ENCODE data around the gene PRPF39. TPM values are rescaled to one million over a fixed set of nuclear protein-coding genes. Genes with fewer than 3 reads are reported as not detected.
"Not testable (repeated sequence)": the region's sequence is repeated elsewhere in the genome, so short reads cannot be mapped to it uniquely, and the experiment has no call there.

The PRPF39 gene
- polyA plus RNA-seq, 1 donor = 59.8 TPM

DNA sequence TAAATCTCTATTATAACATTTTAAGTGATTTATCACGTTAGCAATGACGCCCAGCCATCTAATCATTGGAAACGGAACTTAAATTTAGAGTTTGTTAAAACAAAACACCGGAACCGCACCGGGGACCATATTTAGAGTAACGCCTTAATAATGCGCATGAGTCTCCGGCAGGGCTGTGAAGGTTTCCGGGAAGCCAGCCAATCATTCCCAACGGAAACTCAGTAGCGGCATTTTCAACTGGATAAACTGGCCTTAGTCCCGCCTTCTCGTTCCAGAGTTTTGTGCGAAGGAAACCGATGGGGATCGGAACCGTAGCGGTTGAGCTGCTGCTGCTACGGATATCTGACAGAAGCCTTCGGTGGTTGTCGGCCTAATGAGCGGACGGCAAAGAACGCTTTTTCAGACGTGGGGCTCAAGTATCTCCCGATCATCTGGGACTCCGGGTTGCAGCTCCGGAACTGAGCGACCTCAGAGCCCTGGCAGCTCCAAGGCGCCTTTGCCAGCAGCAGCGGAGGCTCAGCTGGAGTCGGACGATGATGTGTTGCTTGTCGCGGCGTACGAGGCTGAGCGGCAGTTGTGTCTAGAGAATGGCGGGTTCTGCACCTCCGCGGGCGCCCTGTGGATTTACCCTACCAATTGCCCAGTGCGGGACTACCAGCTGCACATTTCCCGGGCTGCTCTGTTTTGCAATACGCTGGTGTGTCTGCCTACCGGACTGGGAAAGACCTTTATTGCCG is 51.9 kb downstream of the PRPF39 start, which contains the start of gene FANCM:
FANCM (plus strand) TSS at position 272 of the 737 bp plus-strand sequence; CDS start at position 374, 102 bp downstream.
- peak; percentile 99 for DNase-seq (ENCODE audit: low read depth)

- no peak for DNase-seq (ENCODE audit: low read depth)
These were observed 52.5 kb downstream of the PRPF39 start for GRCh38 chr14:45136399-45136798.

DNA sequence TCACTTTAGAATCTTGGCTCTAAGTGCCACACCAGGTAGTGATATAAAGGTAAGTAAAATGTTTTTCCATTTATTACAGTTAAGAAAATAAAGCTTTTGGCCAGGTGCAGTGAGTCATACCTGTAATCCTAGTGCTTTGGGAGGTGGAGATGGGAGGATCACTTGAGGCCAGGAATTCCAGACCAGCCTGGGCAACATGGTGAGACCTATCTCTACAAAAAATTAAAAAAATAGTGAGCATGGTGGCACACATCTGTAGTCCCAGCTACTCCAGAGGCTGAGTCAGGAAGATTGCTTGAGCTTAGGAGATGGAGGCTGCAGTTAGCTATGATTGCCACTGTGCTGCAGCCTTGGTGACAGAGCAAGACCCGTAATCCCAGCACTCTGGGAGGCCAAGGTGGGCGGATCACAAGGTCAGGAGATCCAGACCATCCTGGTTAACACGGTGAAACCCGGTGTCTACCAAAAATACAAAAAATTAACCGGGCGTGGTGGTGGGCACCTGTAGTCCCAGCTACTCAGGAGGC is 56.8 kb downstream of the PRPF39 start:
- DNase-seq (ENCODE audit: low read depth) = no peak

- not testable (repeated sequence) for DNase-seq (ENCODE audit: low read depth)
These were observed 58.2 kb downstream of the PRPF39 start for GRCh38 chr14:45142083-45142482.

DNA sequence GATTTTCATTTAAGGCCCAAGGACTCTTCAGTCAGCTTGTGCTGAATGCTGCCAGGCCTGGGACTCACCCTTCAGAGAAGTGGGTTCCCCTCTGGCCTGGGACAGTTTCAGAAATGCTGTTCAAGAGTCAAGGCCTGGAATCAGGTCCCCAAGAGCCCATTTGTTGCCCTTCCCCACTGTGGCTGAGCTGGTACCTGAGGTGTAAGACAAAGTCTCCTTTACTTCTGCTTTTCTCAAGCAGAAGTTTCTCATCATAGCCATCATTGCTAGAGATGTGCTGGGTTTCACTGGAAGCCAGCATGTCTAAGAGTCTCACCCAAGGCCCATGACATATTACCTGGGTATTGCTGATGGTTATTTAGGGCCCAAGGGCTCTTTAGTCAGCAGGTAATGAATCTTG is 60.7 kb downstream of the PRPF39 start:
- no peak for DNase-seq (ENCODE audit: low read depth)

DNA sequence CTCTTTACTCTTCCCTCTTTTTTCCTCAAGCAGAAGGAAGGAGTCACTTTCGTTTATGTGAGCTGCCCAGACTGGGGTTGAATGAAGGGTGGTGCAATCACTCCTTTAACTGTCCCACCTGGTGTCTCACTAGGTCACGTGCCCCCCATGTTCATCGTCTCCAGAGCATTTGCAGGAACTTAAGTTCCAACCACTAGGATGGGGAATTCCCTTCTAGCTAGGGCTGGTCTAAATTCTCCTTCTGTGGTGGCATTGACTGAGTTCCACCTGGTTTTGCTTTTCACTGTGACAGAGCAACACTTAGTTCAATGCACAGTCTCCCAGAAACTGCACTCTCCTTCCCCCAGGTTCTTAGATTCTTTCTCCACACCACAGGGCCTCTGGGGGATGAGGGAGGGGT is 61.3 kb downstream of the PRPF39 start:
- no peak for DNase-seq (ENCODE audit: low read depth)

- no peak for DNase-seq (ENCODE audit: low read depth)
These were observed 65.7 kb downstream of the PRPF39 start for GRCh38 chr14:45149602-45150001.

DNA sequence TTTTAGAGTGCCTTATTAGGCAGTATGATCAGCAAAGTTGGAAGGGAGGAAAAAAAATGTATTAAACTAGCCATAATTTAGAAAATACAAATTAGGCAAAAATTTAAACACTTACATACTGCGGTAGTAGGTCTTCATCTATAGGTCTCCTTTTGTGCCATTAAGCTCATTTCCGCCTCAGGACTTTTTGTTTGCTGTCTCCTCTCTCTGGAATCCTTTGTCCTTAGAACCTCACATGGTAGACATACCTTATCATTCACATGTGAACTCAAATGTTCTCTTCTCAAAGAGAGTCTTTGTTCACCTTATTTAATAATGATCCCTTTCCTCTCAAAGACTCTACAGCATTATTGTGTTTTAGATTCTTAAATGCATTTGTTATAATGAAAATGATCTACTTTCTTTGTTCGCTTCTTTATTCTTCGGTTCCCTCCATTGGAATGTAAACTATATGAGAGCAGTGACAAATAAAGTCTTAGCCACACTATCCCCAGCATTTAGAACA is 66.5 kb downstream of the PRPF39 start:
- DNase-seq (ENCODE audit: low read depth) = no peak

DNA sequence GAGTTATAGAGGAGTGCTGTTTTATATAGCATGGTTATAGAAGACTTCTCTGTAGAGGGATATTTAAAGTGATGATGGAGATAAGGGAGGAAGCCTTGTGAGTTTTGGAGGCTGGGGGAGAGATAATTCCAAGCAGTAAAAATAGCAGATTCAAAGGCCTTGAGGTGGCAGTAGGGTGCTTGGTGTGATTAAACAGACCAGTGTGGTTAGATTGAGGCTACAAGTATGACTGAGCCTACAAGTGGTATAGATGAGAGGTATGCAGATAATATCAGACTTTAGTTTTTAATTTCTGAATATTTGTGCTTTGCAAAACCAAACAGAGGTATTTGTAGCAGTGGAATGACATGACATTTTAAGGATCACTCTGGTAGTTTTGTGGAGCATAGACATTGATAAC is 72.2 kb downstream of the PRPF39 start:
- no peak for DNase-seq (ENCODE audit: low read depth)

Other genes starting within 250 kb of the PRPF39 start
- gene KLHL28, start 122.2 kb upstream of the PRPF39 start, polyA plus RNA-seq (ENCODE audit: insufficient read length) = 14.8 TPM
- 23.4 TPM for gene TOGARAM1, start 121.9 kb upstream of the PRPF39 start, polyA plus RNA-seq (ENCODE audit: insufficient read length)
- gene FKBP3, start 50.4 kb downstream of the PRPF39 start, polyA plus RNA-seq (ENCODE audit: insufficient read length) = 114 TPM
- gene FANCM, start 51.8 kb downstream of the PRPF39 start, polyA plus RNA-seq (ENCODE audit: insufficient read length) = 6.1 TPM
- 18.4 TPM for gene MIS18BP1, start 169.1 kb downstream of the PRPF39 start, polyA plus RNA-seq (ENCODE audit: insufficient read length)